Caco-2 (cell line): ENCODE measurements around the gene GH2. TPM values are rescaled to one million over a fixed set of nuclear protein-coding genes. Genes with fewer than 3 reads are reported as not detected.

ENCODE experiments used
- BruUV-seq: library from RNA; stranded (reverse); fragments of 400-500 nt; replicated peaks from 2 replicates; lab custom pipeline; 2021; lab: Mats Ljungman, UMichigan
- CTCF ChIA-PET: fragments of 300-600 bp; sonication (Branson Sonifier 250); formaldehyde crosslinking; loops from one replicate; lab custom pipeline; 2022; ENCODE audit warnings: antibody characterized with exemption; lab: Charles Lee
- POLR2A ChIA-PET: fragments of 300-600 bp; sonication (Branson Sonifier 250); formaldehyde crosslinking; loops from one replicate; lab custom pipeline; 2022; ENCODE audit warnings: antibody characterized with exemption; lab: Charles Lee
- DNase-seq, 2 experiments: peaks; one replicate each; pipeline versions ENCODE4 v3.0.0 to v3.0.0-alpha.2; 2020 to 2022
- H3K27me3 ChIP-seq: replicated peaks from 2 replicates; pipeline ENCODE4 v1.6.0; 2011; ENCODE audit warnings: low read length; ENCODE audit not compliant: control insufficient read depth, insufficient read depth
- H3K36me3 ChIP-seq: 2 replicates; pipeline ENCODE4 v1.5.1; 2011; ENCODE audit warnings: low read length; ENCODE audit not compliant: control insufficient read depth, insufficient read depth
- H3K4me1 ChIP-seq: fragments of 250-450 bp; sonication (Bioruptor Pico); 2 replicates; pipeline ENCODE4 v1.5.1; 2020; ENCODE audit warnings: mild to moderate bottlenecking
- H3K4me3 ChIP-seq: 2 replicates; pipeline ENCODE4 v1.5.1; 2011; ENCODE audit warnings: low read depth, mild to moderate bottlenecking, control low read depth, low read length
- H3K9me3 ChIP-seq: fragments of 250-450 bp; sonication (Bioruptor Pico); 2 replicates; pipeline ENCODE4 v1.5.1; 2020; ENCODE audit warnings: mild to moderate bottlenecking, moderate library complexity
- H3K27ac Mint-ChIP-seq: one replicate; pipeline ENCODE4 v1.8.0; 2022; ENCODE audit warnings: mixed read lengths; ENCODE audit not compliant: unreplicated experiment
- H3K27me3 Mint-ChIP-seq: one replicate; pipeline ENCODE4 v1.8.0; 2022; ENCODE audit warnings: mixed read lengths; ENCODE audit not compliant: insufficient read depth, unreplicated experiment
- H3K36me3 Mint-ChIP-seq: one replicate; pipeline ENCODE4 v1.8.0; 2022; ENCODE audit warnings: mild to moderate bottlenecking, mixed read lengths; ENCODE audit not compliant: insufficient read depth, unreplicated experiment
- H3K4me1 Mint-ChIP-seq: one replicate; pipeline ENCODE4 v1.8.0; 2022; ENCODE audit warnings: low read depth, mixed read lengths; ENCODE audit not compliant: unreplicated experiment
- H3K4me3 Mint-ChIP-seq: one replicate; pipeline ENCODE4 v1.8.0; 2022; ENCODE audit warnings: mild to moderate bottlenecking, moderate library complexity, mixed read lengths; ENCODE audit not compliant: unreplicated experiment
- H3K9me3 Mint-ChIP-seq: one replicate; pipeline ENCODE4 v1.8.0; 2022; ENCODE audit warnings: mixed read lengths; ENCODE audit not compliant: unreplicated experiment
- CTCF ChIP-seq, 2 experiments: fragments of 200-600 bp in 1 of 2; IDR thresholded peaks; 1 replicate in 1 of 2; 2 replicates in 1 of 2; pipeline versions ENCODE4 v1.5.1 to v1.8.0; 2011 to 2022; ENCODE audit warnings: antibody characterized with exemption in 1 of 2, control low read depth in 1 of 2, inconsistent platforms in 1 of 2, low read depth in 1 of 2, low read length in 1 of 2, mild to moderate bottlenecking in 1 of 2, moderate library complexity in 1 of 2; ENCODE audit not compliant: insufficient read depth in 1 of 2, severe bottlenecking in 1 of 2, unreplicated experiment in 1 of 2
- intact Hi-C: fragments of 100-400 bp; cut with micrococcal nuclease; formaldehyde crosslinking; loops from one replicate; pipeline ENCODE4 v1.10.0; 2022; ENCODE audit not compliant: unreplicated experiment
- total RNA-seq: library from RNA; stranded (reverse); gene quantifications from 2 replicates; pipeline ENCODE4 v1.2.3, GENCODE V29; 2022

Gene GH2
- total RNA-seq, 1 experiment from 2014 or later, result not detected

- no peak for TF ChIP-seq CTCF (IDR thresholded peaks at IDR 0.05; ENCODE audit: insufficient read depth in 1 of 2, low read depth in 1 of 2, low read length in 1 of 2, severe bottlenecking in 1 of 2, unreplicated experiment in 1 of 2)
- H3K9me3 Mint-ChIP-seq, result no peaks in the 10 kb centered on the region
- TSS peak; percentile 31 for BruUV-seq
- Histone ChIP-seq H3K9me3 (no peaks in the 10 kb centered on the region), H3K36me3 (peaks cover 5% of the 10 kb centered on the region), H3K4me3 (peak within 1 kb of the TSS; percentile 95), H3K4me1 (peaks cover 15% of the 10 kb centered on the region), H3K27me3 (no peaks in the 10 kb centered on the region)
- H3K4me3 Mint-ChIP-seq, result peak within 1 kb of the TSS; percentile 99
- H3K4me1 Mint-ChIP-seq, result peaks cover 28% of the 10 kb centered on the region
- peak within 1 kb of the TSS; percentile 87 for H3K27ac Mint-ChIP-seq
- intact Hi-C loops, result loop anchor here (1.0 to 10.0 kb wide), 3 partner anchors 15 to 218 kb away; partner anchors contain the start of genes DDX42, FTSJ3, MAP3K3 and PSMC5
- CTCF ChIA-PET, result interaction anchor here (0.8 to 1.0 kb wide), 2 partner anchors 8 to 50 kb away, joined by 3 read pairs; no protein-coding TSS in a partner anchor
- peaks cover 32% of the 10 kb centered on the region for H3K36me3 Mint-ChIP-seq
- H3K27me3 Mint-ChIP-seq, result no peaks in the 10 kb centered on the region
- peak; percentile 99 for DNase-seq
- POLR2A ChIA-PET, result interaction anchor here (0.7 to 1.5 kb wide), 3 partner anchors 16 to 101 kb away, joined by 3 to 18 read pairs (median 3); partner anchors contain the start of genes CCDC47 and DDX42
Observed at GRCh38 chr17:63842540-63843386, 39.0 kb downstream of the GH2 start, which contains the start of gene SMARCD2. Gene SMARCD2 (minus strand): TSS chr17:63842685. CDS start chr17:63842674, 11 bp downstream.

- ChIA-PET POLR2A (interaction anchor here (0.9 kb wide), 1 partner anchor 69 kb away, joined by 4 read pairs; the partner anchor contains the start of genes CCDC47 and DDX42), CTCF (interaction anchor here (0.7 to 1.4 kb wide), 5 partner anchors 12 to 108 kb away, joined by 3 to 7 read pairs (median 4); no protein-coding TSS in a partner anchor)
- Mint-ChIP-seq H3K4me1 (peaks cover 26% of the 10 kb centered on the region), H3K27me3 (no peaks in the 10 kb centered on the region), H3K27ac (peak overlapping the region; percentile 87), H3K4me3 (peak overlapping the region; percentile 99), H3K9me3 (no peaks in the 10 kb centered on the region), H3K36me3 (peaks cover 36% of the 10 kb centered on the region)
- Histone ChIP-seq H3K4me3 (peak overlapping the region; percentile 95), H3K9me3 (no peaks in the 10 kb centered on the region), H3K4me1 (peaks cover 15% of the 10 kb centered on the region), H3K27me3 (no peaks in the 10 kb centered on the region), H3K36me3 (peaks cover 5% of the 10 kb centered on the region)
- intact Hi-C loops, result loop anchor here (1.0 to 10.0 kb wide), 3 partner anchors 15 to 217 kb away; partner anchors contain the start of genes DDX42, FTSJ3, MAP3K3 and PSMC5
- no TSS peak for BruUV-seq
- DNase-seq, result no peak
- no peak for TF ChIP-seq CTCF (IDR thresholded peaks at IDR 0.05; ENCODE audit: insufficient read depth in 1 of 2, low read depth in 1 of 2, low read length in 1 of 2, severe bottlenecking in 1 of 2, unreplicated experiment in 1 of 2)
Observed at GRCh38 chr17:63842173-63842539, 39.6 kb downstream of the GH2 start.
